Measurements from ENCODE around the gene CMKLR1.

DNA sequence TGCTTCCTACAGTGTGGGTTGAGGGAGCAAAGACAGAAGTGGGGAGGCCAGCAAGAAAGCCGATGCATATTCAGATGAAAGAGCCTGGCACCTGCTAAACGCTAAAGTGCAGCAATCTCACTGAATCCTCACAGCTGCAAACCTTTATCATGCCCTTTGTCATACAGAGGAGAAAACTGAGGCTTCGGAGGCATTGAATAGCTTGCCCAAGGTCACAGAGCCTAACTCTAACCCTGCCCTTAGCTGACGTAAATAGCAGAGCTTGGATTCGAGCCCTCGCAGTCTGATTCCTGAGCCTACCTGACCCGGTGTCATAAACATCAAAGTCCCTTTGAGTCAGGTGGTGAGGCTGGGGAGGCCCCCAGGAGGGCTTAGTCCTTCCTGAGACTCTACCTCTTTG, 54.9 kb downstream of the CMKLR1 start:
- TF ChIP-seq, protein P1, sequence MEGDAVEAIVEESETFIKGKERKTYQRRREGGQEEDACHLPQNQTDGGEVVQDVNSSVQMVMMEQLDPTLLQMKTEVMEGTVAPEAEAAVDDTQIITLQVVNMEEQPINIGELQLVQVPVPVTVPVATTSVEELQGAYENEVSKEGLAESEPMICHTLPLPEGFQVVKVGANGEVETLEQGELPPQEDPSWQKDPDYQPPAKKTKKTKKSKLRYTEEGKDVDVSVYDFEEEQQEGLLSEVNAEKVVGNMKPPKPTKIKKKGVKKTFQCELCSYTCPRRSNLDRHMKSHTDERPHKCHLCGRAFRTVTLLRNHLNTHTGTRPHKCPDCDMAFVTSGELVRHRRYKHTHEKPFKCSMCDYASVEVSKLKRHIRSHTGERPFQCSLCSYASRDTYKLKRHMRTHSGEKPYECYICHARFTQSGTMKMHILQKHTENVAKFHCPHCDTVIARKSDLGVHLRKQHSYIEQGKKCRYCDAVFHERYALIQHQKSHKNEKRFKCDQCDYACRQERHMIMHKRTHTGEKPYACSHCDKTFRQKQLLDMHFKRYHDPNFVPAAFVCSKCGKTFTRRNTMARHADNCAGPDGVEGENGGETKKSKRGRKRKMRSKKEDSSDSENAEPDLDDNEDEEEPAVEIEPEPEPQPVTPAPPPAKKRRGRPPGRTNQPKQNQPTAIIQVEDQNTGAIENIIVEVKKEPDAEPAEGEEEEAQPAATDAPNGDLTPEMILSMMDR (IDR thresholded peaks at IDR 0.05 in 2 of 3, conservative IDR thresholded peaks at IDR 0.05 in 1 of 3; ENCODE audit: insufficient read depth in 2 of 3, low read depth in 1 of 3, low read length in 3 of 3) = no peak
- TF ChIP-seq ZZZ3 (IDR thresholded peaks at IDR 0.05) (no peak), BACH1 (tag; IDR thresholded peaks at IDR 0.05) (no peak), ATF2 (CRISPR knock-in tag; IDR thresholded peaks at IDR 0.05) (no peak), CHD2 (IDR thresholded peaks at IDR 0.05; ENCODE audit: low read depth, low read length) (no peak), HDAC2 (IDR thresholded peaks at IDR 0.05) (no peak), KDM4B (IDR thresholded peaks at IDR 0.05; ENCODE audit: borderline replicate concordance in 2 of 2, low read depth in 1 of 2) (no peak), ZNF780A (CRISPR knock-in tag; IDR thresholded peaks at IDR 0.05) (no peak), NR2F6 (CRISPR knock-in tag; IDR thresholded peaks at IDR 0.05) (no peak), ZNF280B (CRISPR knock-in tag; IDR thresholded peaks at IDR 0.05) (no peak), EZH2 (IDR thresholded peaks at IDR 0.05; ENCODE audit: borderline replicate concordance, low read depth, low read length) (no peak), ZNF274 (IDR thresholded peaks at IDR 0.05; ENCODE audit: borderline replicate concordance, low read depth, low read length) (no peak), TBL1XR1 (IDR thresholded peaks at IDR 0.05; ENCODE audit: low read length in 2 of 2) (no peak)
- TF ChIP-seq, protein P2, sequence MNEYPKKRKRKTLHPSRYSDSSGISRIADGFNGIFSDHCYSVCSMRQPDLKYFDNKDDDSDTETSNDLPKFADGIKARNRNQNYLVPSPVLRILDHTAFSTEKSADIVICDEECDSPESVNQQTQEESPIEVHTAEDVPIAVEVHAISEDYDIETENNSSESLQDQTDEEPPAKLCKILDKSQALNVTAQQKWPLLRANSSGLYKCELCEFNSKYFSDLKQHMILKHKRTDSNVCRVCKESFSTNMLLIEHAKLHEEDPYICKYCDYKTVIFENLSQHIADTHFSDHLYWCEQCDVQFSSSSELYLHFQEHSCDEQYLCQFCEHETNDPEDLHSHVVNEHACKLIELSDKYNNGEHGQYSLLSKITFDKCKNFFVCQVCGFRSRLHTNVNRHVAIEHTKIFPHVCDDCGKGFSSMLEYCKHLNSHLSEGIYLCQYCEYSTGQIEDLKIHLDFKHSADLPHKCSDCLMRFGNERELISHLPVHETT (CRISPR knock-in tag; conservative IDR thresholded peaks at IDR 0.05 in 1 of 2, IDR thresholded peaks at IDR 0.05 in 1 of 2) = no peak

All from K562 (cell line).